Measurements from ENCODE around the gene CACNA1A.
A peak's percentile ranks its signal among the peaks of the same experiment; 100 is the strongest.
"Not testable (repeated sequence)": the region's sequence is repeated elsewhere in the genome, so short reads cannot be mapped to it uniquely, and the experiment has no call there.

CACNA1A gene

GRCh38 chr19:13539332-13539731, 33.1 kb upstream of the CACNA1A start:
- TF ChIP-seq ZFX (IDR thresholded peaks at IDR 0.05): no peak
- TF ChIP-seq, protein P1, sequence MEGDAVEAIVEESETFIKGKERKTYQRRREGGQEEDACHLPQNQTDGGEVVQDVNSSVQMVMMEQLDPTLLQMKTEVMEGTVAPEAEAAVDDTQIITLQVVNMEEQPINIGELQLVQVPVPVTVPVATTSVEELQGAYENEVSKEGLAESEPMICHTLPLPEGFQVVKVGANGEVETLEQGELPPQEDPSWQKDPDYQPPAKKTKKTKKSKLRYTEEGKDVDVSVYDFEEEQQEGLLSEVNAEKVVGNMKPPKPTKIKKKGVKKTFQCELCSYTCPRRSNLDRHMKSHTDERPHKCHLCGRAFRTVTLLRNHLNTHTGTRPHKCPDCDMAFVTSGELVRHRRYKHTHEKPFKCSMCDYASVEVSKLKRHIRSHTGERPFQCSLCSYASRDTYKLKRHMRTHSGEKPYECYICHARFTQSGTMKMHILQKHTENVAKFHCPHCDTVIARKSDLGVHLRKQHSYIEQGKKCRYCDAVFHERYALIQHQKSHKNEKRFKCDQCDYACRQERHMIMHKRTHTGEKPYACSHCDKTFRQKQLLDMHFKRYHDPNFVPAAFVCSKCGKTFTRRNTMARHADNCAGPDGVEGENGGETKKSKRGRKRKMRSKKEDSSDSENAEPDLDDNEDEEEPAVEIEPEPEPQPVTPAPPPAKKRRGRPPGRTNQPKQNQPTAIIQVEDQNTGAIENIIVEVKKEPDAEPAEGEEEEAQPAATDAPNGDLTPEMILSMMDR (conservative IDR thresholded peaks at IDR 0.05): no peak
- H3K27ac ChIP-seq: no peak overlapping the region

DNA sequence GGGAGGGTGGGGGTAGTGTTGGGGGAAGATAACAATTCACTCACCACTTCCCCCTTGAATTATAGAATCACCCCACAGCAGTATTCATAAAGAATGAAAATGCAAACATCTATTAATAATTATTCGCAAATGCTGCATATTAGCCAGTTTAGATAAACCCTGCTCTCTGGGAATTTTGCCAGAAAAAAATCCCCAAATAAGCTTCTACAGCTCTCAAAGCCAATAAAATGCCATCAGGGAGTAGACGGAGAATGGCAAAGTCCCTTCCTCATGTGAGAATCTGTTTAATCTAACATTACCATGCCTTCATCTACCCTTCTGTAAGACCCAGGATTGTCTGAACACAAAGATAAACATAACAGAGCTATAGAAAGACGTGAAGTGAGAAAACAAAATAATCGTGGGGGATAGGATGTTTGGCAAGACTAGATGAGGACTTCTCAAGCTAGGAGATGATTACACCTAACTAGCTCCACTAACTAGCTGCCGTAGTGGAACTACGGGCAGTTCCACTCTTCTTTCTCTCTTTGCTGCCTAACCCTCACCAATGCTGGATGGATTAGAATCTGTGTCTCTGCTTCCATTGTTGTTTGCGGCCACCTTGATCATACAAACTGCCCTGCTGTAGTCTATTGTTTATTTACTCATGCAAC, 32.4 kb upstream of the CACNA1A start:
- TF ChIP-seq, protein P1 (conservative IDR thresholded peaks at IDR 0.05): no peak
- no peak for TF ChIP-seq ZFX (IDR thresholded peaks at IDR 0.05)
- no peak overlapping the region for H3K27ac ChIP-seq

DNA sequence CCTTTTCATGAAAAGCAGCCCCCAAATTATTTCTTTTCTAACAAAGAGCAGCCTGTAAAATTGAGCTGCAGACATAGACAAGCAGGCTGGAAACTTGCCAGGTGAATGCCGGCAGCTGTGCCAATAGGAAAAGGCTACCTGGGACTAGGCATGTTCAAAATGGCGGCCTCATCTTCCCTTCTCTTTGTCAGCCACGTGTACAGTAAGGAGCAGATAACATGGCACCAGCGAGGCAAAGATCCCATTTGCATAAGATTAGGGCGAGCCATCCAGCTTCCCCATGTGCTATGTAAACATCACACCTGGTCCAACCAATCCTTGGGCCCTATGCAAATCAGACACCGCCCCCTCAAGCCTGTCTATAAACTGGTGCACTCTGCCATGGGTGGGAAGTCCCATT, 31.2 kb upstream of the CACNA1A start:
- no peak overlapping the region for H3K27ac ChIP-seq
- no peak for TF ChIP-seq ZFX (IDR thresholded peaks at IDR 0.05)
- TF ChIP-seq, protein P1 (conservative IDR thresholded peaks at IDR 0.05): no peak

DNA sequence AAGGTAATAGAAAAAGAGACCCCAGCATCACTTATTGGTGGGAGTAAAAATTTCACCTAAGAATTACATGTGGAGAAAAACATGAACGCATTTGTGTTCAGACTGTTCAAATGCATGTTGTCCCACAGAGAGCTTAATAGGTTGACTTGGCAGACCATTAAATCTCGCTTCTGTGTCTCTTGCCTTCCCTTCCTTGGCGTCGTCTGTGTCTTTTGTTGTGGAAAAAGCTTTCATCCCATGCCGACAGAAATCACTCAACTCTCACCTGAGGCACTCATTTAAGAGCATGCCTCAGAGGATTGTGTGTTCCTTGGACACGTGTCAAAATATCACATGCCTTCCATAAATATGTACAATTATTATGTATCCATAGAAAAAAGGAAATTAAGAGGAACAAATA, 24.4 kb upstream of the CACNA1A start:
- H3K27ac ChIP-seq: no peak overlapping the region
- no peak for TF ChIP-seq ZFX (IDR thresholded peaks at IDR 0.05)
- TF ChIP-seq, protein P1 (conservative IDR thresholded peaks at IDR 0.05): no peak

GRCh38 chr19:13529721-13530120, 23.4 kb upstream of the CACNA1A start:
- H3K27ac ChIP-seq: not testable (repeated sequence)

DNA sequence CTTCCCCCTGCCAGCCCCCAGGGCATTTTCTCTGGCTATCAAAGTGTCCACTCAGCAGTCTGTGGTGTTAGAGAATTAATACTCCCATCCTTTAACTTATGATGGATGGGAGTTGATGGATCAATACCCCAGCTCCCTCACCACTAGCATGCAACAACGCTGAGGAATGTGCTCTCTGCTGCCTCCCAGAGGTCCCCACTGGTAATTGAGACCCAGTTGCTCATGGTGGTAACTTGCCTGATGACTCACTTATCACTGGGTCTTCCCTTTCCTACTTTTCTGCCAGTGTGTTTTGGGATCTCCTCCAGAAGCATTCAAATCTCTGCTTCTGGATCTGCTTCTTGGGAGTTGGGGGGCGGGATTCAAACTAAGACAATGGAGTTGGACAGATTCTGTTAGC, 20.3 kb upstream of the CACNA1A start:
- TF ChIP-seq, protein P1 (conservative IDR thresholded peaks at IDR 0.05): peak; percentile 70
- TF ChIP-seq ZFX (IDR thresholded peaks at IDR 0.05): no peak
- H3K27ac ChIP-seq: no peak overlapping the region

GRCh38 chr19:13521066-13521465, 14.8 kb upstream of the CACNA1A start:
- TF ChIP-seq ZFX (IDR thresholded peaks at IDR 0.05): no peak
- TF ChIP-seq, protein P1 (conservative IDR thresholded peaks at IDR 0.05): no peak
- H3K27ac ChIP-seq: no peak overlapping the region

- H3K27ac ChIP-seq: no peak overlapping the region
- no peak for TF ChIP-seq ZFX (IDR thresholded peaks at IDR 0.05)
- TF ChIP-seq, protein P1 (conservative IDR thresholded peaks at IDR 0.05): no peak
Measured at GRCh38 chr19:13511947-13512346, 5.7 kb upstream of the CACNA1A start.

Measured in C4-2B (cell line).